Left ventricle myocardium inferior (tissue), 1 donor: ENCODE data around the gene HNRNPAB. TPM values are rescaled to one million over a fixed set of nuclear protein-coding genes. Genes with fewer than 3 reads are reported as not detected.
"Not testable (repeated sequence)": the region's sequence is repeated elsewhere in the genome, so short reads cannot be mapped to it uniquely, and the experiment has no call there.

Experiments used
- DNase-seq: peaks from one replicate; pipeline ENCODE4 v3.0.0-alpha.2; 2020
- H3K27ac ChIP-seq: fragments of 200-600 bp; replicated peaks from 2 replicates; pipeline ENCODE4 v1.8.0; 2021
- H3K27me3 ChIP-seq: fragments of 200-600 bp; 2 replicates; pipeline ENCODE4 v1.8.0; 2021; ENCODE audit warnings: low read depth
- H3K36me3 ChIP-seq: fragments of 200-600 bp; 2 replicates; pipeline ENCODE4 v1.8.0; 2021
- H3K4me1 ChIP-seq: fragments of 200-600 bp; 2 replicates; pipeline ENCODE4 v1.8.0; 2021
- H3K4me3 ChIP-seq: fragments of 200-600 bp; 2 replicates; pipeline ENCODE4 v1.8.0; 2021; ENCODE audit warnings: mild to moderate bottlenecking, moderate library complexity
- H3K9me3 ChIP-seq: fragments of 200-600 bp; replicated peaks from 2 replicates; pipeline ENCODE4 v1.8.0; 2021
- CTCF ChIP-seq: fragments of 200-600 bp; IDR thresholded peaks from 2 replicates; pipeline ENCODE4 v1.8.0; 2021; ENCODE audit warnings: antibody characterized with exemption, mild to moderate bottlenecking, borderline replicate concordance
- intact Hi-C: fragments of 100-400 bp; cut with micrococcal nuclease; formaldehyde crosslinking; loops from one replicate; pipeline ENCODE4 v1.11.0; 2022
- total RNA-seq: library from RNA; stranded (reverse); fragmentation: NEBNext Ultra II Directional; extraction: Animal tissue kit (Norgen Biotek cat#: 25700); gene quantifications from one replicate; pipeline ENCODE4 v1.2.1, GENCODE V29; 2021
- donor health status: DM: no; HTN: yes; CAD: no; lungs with severe emphysema.

HNRNPAB gene
- total RNA-seq, 1 donor from 2014 or later = 85.2 TPM

- Histone ChIP-seq H3K4me1 (peaks cover 36% of the 10 kb centered on the region), H3K27ac (no peak overlapping the region), H3K9me3 (peaks cover 4% of the 10 kb centered on the region), H3K4me3 (no peak overlapping the region), H3K36me3 (peaks cover 71% of the 10 kb centered on the region), H3K27me3 (no peaks in the 10 kb centered on the region)
- no peak for TF ChIP-seq CTCF
- intact Hi-C loops = no loop called here
- DNase-seq = peak; percentile 5
These were observed 22.9 kb downstream of the HNRNPAB start for GRCh38 chr5:178227138-178227659.

- no peak for TF ChIP-seq CTCF
- Histone ChIP-seq H3K9me3 (peaks cover 4% of the 10 kb centered on the region), H3K4me1 (peaks cover 43% of the 10 kb centered on the region), H3K36me3 (peaks cover 67% of the 10 kb centered on the region), H3K4me3 (no peak overlapping the region), H3K27ac (no peak overlapping the region), H3K27me3 (no peaks in the 10 kb centered on the region)
- no peak for DNase-seq
- intact Hi-C loops = no loop called here
These were observed 23.6 kb downstream of the HNRNPAB start for GRCh38 chr5:178227929-178228328.

- intact Hi-C loops = no loop called here
- peaks cover 4% of the 10 kb centered on the region for H3K9me3 ChIP-seq
- H3K4me3 ChIP-seq = no peak overlapping the region
- no peaks in the 10 kb centered on the region for H3K27me3 ChIP-seq
- peak; percentile 1 for DNase-seq
- no peak overlapping the region for H3K27ac ChIP-seq
- H3K4me1 ChIP-seq = peaks cover 45% of the 10 kb centered on the region
- peaks cover 67% of the 10 kb centered on the region for H3K36me3 ChIP-seq
- no peak for TF ChIP-seq CTCF
These were observed 24.3 kb downstream of the HNRNPAB start for GRCh38 chr5:178228609-178229008.

DNA sequence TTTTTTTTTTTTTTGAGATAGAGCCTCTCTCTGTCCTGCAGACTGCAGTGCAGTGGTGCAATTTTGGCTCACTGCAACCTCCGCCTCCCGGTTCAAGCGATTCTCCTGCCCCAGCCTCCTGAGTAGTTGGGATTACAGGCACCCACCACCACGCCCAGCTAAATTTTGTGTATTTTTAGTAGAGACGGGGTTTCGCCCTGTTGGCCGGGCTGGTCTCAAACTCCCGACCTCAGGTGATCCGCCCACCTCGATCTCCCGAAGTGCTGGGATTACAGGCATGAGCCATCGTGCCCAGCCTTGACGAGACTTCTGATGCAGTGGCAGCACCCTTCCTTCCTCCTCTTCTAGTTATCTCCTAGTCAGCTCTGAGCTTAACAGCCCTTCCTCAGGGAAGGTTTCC lies 24.8 kb downstream of the HNRNPAB start:
- Histone ChIP-seq H3K4me1 (peaks cover 40% of the 10 kb centered on the region), H3K36me3 (peaks cover 67% of the 10 kb centered on the region)
- H3K4me3 ChIP-seq, H3K27ac ChIP-seq, H3K27me3 ChIP-seq, H3K9me3 ChIP-seq, intact Hi-C loops: not testable (repeated sequence)
- DNase-seq = peak; percentile 8

- peaks cover 60% of the 10 kb centered on the region for H3K36me3 ChIP-seq
- no peak overlapping the region for H3K4me3 ChIP-seq
- intact Hi-C loops = no loop called here
- H3K27me3 ChIP-seq = no peaks in the 10 kb centered on the region
- peaks cover 4% of the 10 kb centered on the region for H3K9me3 ChIP-seq
- peak; percentile 10 for DNase-seq
- peaks cover 43% of the 10 kb centered on the region for H3K4me1 ChIP-seq
- H3K27ac ChIP-seq = no peak overlapping the region
- TF ChIP-seq CTCF = no peak
These were observed 25.5 kb downstream of the HNRNPAB start for GRCh38 chr5:178229861-178230260.

DNA sequence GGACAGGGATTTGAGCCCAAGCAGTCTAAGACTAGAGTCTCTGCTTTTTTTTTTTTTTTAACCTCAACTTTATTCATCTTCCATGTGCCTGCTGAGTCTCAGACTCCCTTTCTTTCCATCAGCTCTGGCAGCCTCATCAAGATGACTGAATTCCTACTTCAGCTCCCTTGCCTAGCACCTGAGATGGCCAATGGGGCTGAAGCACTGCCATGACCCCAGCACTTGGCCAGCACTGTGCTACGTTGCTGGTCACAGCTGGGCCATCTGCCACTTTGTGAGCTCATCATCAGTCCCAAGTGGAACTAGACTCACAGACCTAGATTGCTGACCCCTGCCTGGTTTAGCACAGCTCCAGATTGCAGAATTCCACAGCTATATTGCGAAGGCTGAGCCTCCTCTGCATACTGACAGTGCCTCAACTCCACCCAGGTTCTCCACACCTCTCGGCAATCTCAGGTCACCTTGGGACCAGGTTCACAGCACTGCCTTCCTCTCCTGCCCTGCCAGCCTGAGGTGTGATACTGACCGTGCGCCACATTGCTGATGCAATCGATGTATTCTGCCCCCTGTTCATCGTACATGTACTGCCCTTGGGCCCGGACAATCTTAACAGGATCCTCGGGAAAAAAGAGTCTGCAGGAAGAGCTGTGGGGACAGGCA lies 26.7 kb downstream of the HNRNPAB start:
- peaks cover 4% of the 10 kb centered on the region for H3K9me3 ChIP-seq
- peak overlapping the region; percentile 98 for H3K4me3 ChIP-seq
- no peaks in the 10 kb centered on the region for H3K27me3 ChIP-seq
- TF ChIP-seq CTCF = no peak
- H3K36me3 ChIP-seq = peaks cover 49% of the 10 kb centered on the region
- peak; percentile 26 for DNase-seq
- H3K4me1 ChIP-seq = peaks cover 55% of the 10 kb centered on the region
- H3K27ac ChIP-seq = peak overlapping the region; percentile 96
- intact Hi-C loops = no loop called here
